Measurements from ENCODE around the gene ZNF322. TPM values are rescaled to one million over a fixed set of nuclear protein-coding genes. Genes with fewer than 3 reads are reported as not detected.

The ZNF322 gene
- total and polyA plus RNA-seq, 2 of the 8 experiments (the other 6 are each of a cell fraction or from before 2014, with no cell fraction given): 5.3 to 35.0 TPM

DNA sequence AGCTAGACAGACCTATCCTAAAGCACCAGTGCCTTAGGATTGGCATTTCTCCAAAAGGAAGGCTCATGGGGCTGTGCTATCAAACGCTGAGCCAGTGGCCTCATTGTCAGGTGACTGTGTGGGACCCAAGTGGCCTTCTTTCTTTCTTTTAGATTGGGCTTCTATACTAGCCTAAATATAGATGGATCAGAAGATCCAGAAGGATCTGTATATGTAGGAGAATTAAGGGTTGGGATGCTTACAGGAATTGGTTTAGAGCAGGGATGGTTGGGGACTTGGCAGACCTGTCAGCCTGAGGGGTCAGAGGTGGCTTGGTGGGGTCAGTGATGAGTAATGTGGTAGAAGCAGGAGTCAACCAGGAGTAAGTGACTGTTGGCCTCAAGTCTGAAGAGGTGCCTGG, 47.9 kb downstream of the ZNF322 start:
- 79% methylated on average over 1 of the region's 1 CpG; no CpG with 5 or more reads in 1 of the 2 experiments for WGBS, 2 experiments (ENCODE audit: extremely low coverage in 1 of 2, insufficient coverage in 1 of 2, insufficient read length in 1 of 2, insufficient replicate concordance in 2 of 2, low coverage in 1 of 2, low lambda C conversion rate in 2 of 2, missing lambda C conversion rate in 1 of 2)
- Histone ChIP-seq H3K56ac (replicated peaks; ENCODE audit: insufficient read length, low read depth, low read length) (no peak overlapping the region), H3K79me1 (ENCODE audit: low read depth, low read length) (no peaks in the 10 kb centered on the region), H3K23me2 (ENCODE audit: low read depth, low read length) (peaks cover 13% of the 10 kb centered on the region; the same call in 1 of the 2 replicates), H3K14ac (ENCODE audit: insufficient read length) (no peak overlapping the region), H3K9ac (replicated peaks in 1 of 4; ENCODE audit: extremely low read depth in 1 of 4, low read depth in 3 of 4, low read length in 3 of 4) (no peak overlapping the region), H4K20me1 (replicated peaks in 1 of 2; ENCODE audit: control insufficient read depth in 1 of 2, insufficient read depth in 2 of 2, low read length in 2 of 2) (no peaks in the 10 kb centered on the region), H3K23ac (ENCODE audit: insufficient read length) (no peak overlapping the region), H3K4me3 (ENCODE audit: extremely low read depth in 1 of 4, insufficient read depth in 2 of 4, low read depth in 3 of 4, low read length in 4 of 4) (no peak overlapping the region), H2AK5ac (ENCODE audit: low read depth, low read length) (no peak overlapping the region; the same call in 1 of the 2 replicates), H2BK15ac (ENCODE audit: low read length) (no peak overlapping the region), H2BK120ac (replicated peaks; ENCODE audit: low read depth, low read length) (no peak overlapping the region), H3K79me2 (ENCODE audit: control insufficient read depth in 1 of 2, insufficient read depth in 2 of 2, low read length in 2 of 2) (no peaks in the 10 kb centered on the region), H2BK20ac (ENCODE audit: low read length) (no peak overlapping the region), H2BK5ac (ENCODE audit: low read depth, low read length) (no peak overlapping the region), H2AFZ (ENCODE audit: low read length) (no peak overlapping the region), H3K36me3 (ENCODE audit: control insufficient read depth in 2 of 4, insufficient read depth in 4 of 4, low read length in 3 of 4) (no peaks in the 10 kb centered on the region), H3K27ac (ENCODE audit: low read depth, low read length) (no peak overlapping the region), H3K4ac (replicated peaks; ENCODE audit: insufficient read length, low read depth, low read length) (no peak overlapping the region), H4K5ac (ENCODE audit: insufficient read length, low read depth, low read length) (no peak overlapping the region), H4K8ac (ENCODE audit: extremely low read depth, insufficient read depth, low read length) (no peak overlapping the region), H3K27me3 (replicated peaks in 1 of 4; ENCODE audit: control insufficient read depth in 3 of 4, extremely low read depth in 1 of 4, insufficient read depth in 3 of 4, low read length in 3 of 4) (peaks cover 34 to 55% (median 41%) of the 10 kb centered on the region in 4 experiments), H3K4me2 (ENCODE audit: insufficient read depth in 1 of 2, low read depth in 2 of 2, low read length in 2 of 2) (no peak overlapping the region), H2BK12ac (ENCODE audit: low read depth, low read length) (no peak overlapping the region), H3K4me1 (replicated peaks in 1 of 4; ENCODE audit: control insufficient read depth in 3 of 4, insufficient read depth in 4 of 4, low read length in 3 of 4) (peaks cover 0 to 4% (median 0%) of the 10 kb centered on the region in 4 experiments; a peak in 3 of 7 replicates), H4K91ac (replicated peaks; ENCODE audit: insufficient read length, low read length) (no peak overlapping the region), H3K18ac (ENCODE audit: extremely low read depth, low read length) (no peak overlapping the region), H3K9me3 (ENCODE audit: insufficient read depth in 2 of 2, low read depth in 1 of 2, low read length in 1 of 2) (no peaks in the 10 kb centered on the region)
- DNase-seq (ENCODE audit: low read depth in 1 of 2, low spot score in 2 of 2) (no peak), FAIRE-seq (no peak)
- ChIA-PET CTCF (ENCODE audit: partially characterized antibody) (no interaction called here), POLR2A (ENCODE audit: partially characterized antibody) (interaction anchor here (1.3 kb wide), 1 partner anchor 535 kb away, joined by 3 read pairs; a partner anchor contains a TSS)
- no peak for TF ChIP-seq RAD21 (IDR thresholded peaks at IDR 0.05 in 1 of 2, conservative IDR thresholded peaks at IDR 0.05 in 1 of 2; ENCODE audit: low read depth in 2 of 2, low read length in 2 of 2)
- TF ChIP-seq GABPA (IDR thresholded peaks at IDR 0.05; ENCODE audit: borderline replicate concordance, insufficient read depth, low read length): no peak
- no peak for TF ChIP-seq SP1 (IDR thresholded peaks at IDR 0.05; ENCODE audit: low read depth, low read length)
- no peak for TF ChIP-seq EGR1 (IDR thresholded peaks at IDR 0.05; ENCODE audit: borderline replicate concordance, low read depth, low read length)
- no peak for TF ChIP-seq KDM5A (IDR thresholded peaks at IDR 0.05; ENCODE audit: low read length)
- no peak for TF ChIP-seq KDM4A (IDR thresholded peaks at IDR 0.05; ENCODE audit: low read depth, low read length, severe bottlenecking)
- TF ChIP-seq NANOG (IDR thresholded peaks at IDR 0.05; ENCODE audit: insufficient read depth, low read depth, low read length, poor library complexity, severe bottlenecking): no peak
- no peak for TF ChIP-seq HDAC6 (IDR thresholded peaks at IDR 0.05; ENCODE audit: low read depth, low read length)
- no peak for TF ChIP-seq PHF8 (conservative IDR thresholded peaks at IDR 0.05; ENCODE audit: low read depth, low read length)
- no peak for TF ChIP-seq JUND (IDR thresholded peaks at IDR 0.05; ENCODE audit: low read length)
- TF ChIP-seq NRF1 (IDR thresholded peaks at IDR 0.05; ENCODE audit: low read depth, low read length): no peak
- TF ChIP-seq EZH2 (IDR thresholded peaks at IDR 0.05; ENCODE audit: low read depth, low read length, severe bottlenecking): no peak
- no peak for TF ChIP-seq CBX8 (IDR thresholded peaks at IDR 0.05; ENCODE audit: borderline replicate concordance, low read depth, low read length)
- TF ChIP-seq GTF2F1 (IDR thresholded peaks at IDR 0.05; ENCODE audit: borderline replicate concordance, low read depth, low read length): no peak

All from H1 (cell line).